Activated CD4-positive, alpha-beta T cell treated with anti-CD3 and anti-CD28 coated beads for 24 hours (primary cell): Measurements from ENCODE around the gene PHKA1.
"Not testable (repeated sequence)": the region's sequence is repeated elsewhere in the genome, so short reads cannot be mapped to it uniquely, and the experiment has no call there.

ENCODE experiments used
- DNase-seq, 2 donors: peaks; one replicate each; pipeline ENCODE4 v3.0.0-alpha.2; 2020; ENCODE audit warnings: low read depth in 2 of 2

The PHKA1 gene

GRCh38 chrX:72666451-72666850, 47.7 kb downstream of the PHKA1 start:
- DNase-seq = no peak

GRCh38 chrX:72663737-72664136, 50.4 kb downstream of the PHKA1 start:
- DNase-seq = no peak

DNA sequence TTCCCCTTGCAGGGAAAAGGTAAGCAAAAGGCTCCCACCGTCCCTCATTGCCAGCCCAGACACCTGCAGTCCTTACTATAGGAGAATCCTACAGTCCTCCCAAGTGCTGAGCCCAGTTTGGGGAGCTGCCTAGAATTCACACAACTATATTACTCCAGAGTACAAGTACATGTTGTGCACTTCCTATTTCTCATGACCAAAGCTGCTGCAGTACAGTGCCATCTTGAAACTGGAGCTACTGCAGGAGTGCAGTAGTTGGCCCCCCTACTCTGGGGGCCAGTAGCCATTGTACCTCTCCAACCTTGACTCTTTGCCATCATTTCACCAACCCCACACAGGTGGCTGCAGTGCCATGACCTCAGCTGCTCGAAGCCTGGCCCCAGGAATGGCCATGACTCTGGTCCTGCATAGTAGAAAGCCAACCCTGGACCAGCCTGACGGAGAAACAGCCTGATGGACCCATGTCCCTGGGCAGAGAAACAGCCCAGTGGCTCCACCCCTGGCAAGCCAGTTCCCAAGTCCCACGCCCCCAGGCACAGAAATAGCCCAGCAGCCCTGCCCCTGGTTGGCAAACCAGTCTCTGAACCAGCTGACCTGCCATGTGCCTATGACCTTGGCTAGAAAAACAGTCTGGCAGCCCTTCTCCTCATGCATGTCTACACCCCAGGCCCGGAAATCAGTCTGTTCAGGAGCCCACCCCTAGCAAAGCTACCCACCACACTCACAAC, 51.9 kb downstream of the PHKA1 start:
- DNase-seq = no peak

- no peak for DNase-seq
Measured at GRCh38 chrX:72659723-72660122, 54.4 kb downstream of the PHKA1 start.

GRCh38 chrX:72652082-72652481, 62.0 kb downstream of the PHKA1 start:
- DNase-seq = no peak

DNA sequence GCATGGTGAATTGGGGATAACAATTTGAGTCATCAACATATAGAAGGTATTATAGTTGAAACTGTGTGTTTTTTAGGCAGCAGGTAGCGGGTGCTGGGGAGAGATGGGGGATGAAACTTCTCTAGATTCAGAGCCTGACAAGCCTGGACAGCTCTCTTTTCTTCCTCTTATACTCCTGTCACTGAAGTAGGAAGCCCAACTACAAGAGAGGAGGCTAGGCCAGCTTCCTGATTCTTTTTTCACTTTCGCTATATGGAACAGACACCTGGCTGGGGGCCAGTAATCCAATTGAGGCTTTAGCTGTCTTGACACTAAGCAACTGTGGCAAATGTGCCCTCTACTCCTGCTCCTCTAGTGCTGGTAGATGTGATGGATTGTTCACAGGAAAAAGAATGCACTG, 69.2 kb downstream of the PHKA1 start:
- DNase-seq = no peak

DNA sequence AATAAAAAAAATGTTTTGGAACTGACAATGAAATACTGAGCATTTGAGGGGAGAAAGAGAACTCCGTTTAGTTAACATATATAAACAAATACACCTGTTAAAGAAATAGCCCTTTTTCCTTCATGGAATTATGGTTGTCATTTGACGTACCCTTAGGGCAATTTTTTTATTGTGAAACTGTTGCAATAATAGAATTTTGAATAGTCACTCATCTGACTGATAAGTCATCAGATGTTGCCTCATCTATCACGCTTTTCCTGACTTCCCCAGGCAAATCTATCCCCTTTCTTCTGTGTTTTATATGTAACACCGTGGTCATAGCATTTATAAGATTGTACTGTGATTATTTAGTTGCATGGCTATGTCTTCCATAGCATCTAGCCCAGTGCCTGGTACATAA, 72.5 kb downstream of the PHKA1 start:
- DNase-seq = no peak

- no peak for DNase-seq
Measured at GRCh38 chrX:72635930-72636329, 78.2 kb downstream of the PHKA1 start.

DNA sequence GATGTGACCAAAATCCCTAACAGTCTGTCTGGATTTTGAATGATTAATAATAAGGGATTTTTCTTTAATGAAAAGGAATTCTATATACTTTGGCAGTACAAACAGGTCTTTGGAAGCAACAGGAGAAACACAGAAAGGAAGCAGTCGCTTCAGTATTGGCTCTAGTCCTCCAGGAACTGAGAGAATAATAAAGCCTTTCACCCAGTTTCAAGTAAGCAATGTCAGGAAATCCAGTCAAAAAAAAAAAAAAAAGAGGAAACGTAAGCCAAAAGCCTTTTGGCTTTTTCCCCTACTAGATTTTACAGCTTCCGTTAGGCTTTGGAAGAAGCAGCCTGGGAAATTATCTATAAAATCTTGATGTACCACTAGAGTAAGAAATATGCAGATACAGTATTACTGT, 79.8 kb downstream of the PHKA1 start:
- DNase-seq = no peak

DNA sequence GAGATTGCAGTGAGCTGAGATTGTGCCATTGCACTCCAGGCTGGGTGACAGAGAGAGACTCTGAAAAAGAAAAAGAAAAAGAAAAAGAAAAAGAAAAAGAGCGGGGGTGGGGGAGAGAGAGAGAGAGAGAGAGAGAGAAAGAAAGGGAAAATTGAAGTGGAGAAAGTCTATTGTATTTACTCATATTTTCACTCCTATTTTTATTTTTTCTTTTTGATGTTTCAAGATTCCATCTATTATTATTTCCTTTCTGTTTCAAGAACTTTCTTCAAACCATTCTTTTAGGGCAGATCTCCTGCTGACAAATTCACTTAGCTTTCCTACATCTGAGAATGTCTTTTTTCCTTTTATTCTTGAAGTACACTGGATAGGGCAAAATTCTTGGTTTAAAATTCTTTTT, 83.9 kb downstream of the PHKA1 start:
- DNase-seq = no peak

GRCh38 chrX:72624194-72624593, 89.9 kb downstream of the PHKA1 start:
- no peak for DNase-seq

DNA sequence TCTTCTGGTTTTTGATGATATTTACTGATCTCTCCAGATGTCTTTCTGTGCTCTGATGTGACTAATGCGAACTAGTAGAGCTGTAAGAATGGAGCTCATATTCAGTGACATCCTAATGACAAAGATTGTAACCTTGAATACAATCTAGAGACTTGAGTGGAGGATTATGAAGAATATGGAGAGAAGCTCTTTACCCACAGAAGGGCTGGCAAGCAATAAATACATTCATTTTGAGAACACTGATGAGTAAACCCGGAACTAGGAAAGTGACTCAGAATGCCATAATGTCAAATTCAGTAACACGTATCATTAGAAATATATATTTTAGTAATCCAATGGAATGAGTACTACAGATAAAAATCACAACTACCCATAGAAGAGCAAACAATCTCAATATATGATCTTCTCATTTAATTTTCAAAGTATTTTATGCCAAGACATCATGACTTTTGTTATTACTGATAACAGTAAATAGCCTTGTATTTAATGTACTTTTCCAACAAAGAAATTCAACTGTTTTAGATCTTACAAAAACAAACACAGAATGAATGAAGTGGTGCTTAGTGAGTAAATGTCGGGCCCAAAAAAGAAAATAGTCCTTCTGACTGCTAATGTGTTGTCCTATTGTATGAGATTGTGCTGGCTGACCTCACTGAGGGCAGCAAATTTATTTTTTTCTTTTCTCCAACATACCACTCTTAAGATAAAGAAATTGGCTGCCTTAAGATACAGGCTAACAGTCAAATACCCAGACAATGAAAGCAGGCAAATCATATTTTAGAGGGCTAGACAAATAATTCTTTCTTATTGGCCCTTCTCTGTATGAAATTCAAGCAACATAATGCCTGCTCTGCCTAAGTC, 92.3 kb downstream of the PHKA1 start:
- no peak for DNase-seq

- no peak for DNase-seq
Measured at GRCh38 chrX:72621163-72621562, 92.9 kb downstream of the PHKA1 start.

GRCh38 chrX:72620550-72621145, 93.5 kb downstream of the PHKA1 start:
- DNase-seq = peak in 1 of 2 donors; percentile 8

DNA sequence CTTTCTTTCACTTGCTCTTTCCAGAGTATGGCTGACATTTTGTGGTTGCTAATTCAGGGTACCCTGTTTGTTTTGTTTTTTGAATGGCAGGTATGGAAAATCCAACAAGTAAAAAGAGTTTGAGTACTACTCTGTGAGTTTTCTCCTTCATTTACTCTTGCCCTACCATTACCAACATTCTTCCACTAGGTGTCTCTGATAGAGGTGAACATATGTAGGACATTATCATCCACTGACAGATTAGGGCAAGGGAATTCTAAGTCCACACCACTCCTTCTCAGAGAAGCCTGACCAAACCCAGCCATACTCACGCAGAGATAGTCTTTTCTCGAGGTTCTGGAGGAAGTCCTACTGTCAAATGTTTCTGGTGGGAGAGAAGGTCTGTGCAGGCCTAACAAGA, 104.8 kb downstream of the PHKA1 start:
- DNase-seq = no peak

- no peak for DNase-seq
Measured at GRCh38 chrX:72604705-72605104, 109.4 kb downstream of the PHKA1 start.

- DNase-seq = no peak
Measured at GRCh38 chrX:72604112-72604511, 110.0 kb downstream of the PHKA1 start.

GRCh38 chrX:72591038-72591437, 123.1 kb downstream of the PHKA1 start:
- DNase-seq = not testable (repeated sequence)

GRCh38 chrX:72584163-72584562, 129.9 kb downstream of the PHKA1 start:
- no peak for DNase-seq

DNA sequence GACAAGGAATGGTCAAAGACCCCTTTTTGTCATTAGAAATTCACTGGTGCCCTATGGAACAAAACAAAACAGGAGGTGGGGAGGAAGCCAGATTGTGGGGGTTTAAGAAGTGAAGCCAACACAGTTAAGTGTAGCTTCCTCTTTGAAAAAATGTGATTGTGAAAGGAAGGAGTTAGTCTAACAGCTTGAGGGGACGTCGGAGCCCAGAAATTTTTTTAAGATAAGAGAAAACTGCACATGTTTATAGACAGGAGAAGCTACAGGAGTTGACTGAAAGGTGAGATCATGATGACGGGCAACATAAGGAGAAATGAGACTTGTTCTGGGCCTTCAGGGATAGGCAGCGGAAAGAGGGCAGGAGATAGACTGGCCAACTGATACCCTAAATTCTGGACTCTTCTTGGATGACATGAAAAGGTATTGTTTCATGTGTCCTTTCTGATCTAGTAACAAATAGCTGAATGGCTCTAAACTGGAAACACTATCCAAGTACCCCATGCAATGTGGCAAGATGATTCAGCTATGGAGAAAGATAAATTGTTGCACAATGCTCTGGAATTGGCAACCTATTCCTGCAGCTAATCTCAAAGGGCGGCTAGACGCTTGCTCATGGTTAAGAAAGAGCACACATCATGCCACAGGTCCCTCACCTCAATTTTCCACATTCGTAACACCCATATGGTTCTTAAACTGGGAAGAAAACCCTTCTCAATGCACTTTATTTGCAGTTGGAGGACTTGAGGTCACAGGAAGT, 137.8 kb downstream of the PHKA1 start:
- no peak for DNase-seq

DNA sequence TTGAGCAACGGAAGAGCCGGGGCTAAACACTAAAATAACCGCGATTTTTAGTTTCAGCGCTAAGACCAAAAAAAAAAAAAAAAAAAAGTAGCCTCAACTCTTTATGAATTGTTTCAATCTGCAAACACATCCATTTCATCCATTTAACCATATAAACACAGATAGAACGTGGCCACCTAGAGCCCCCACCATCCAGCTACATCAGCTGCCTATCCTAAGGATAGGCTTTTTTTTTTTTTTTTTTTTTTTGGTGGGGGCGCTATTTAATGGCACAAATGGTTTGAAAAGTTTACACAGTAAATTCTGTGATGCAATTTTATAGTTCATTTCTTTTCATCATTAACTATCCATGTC, 141.0 kb downstream of the PHKA1 start:
- DNase-seq = no peak
